ENCODE data around the gene IFITM5.
"Not testable (repeated sequence)": the region's sequence is repeated elsewhere in the genome, so short reads cannot be mapped to it uniquely, and the experiment has no call there.

IFITM5 gene

GRCh38 chr11:326842-327580 is 27.7 kb upstream of the IFITM5 start:
- no peak for TF ChIP-seq CTCF (IDR thresholded peaks at IDR 0.05; ENCODE audit: insufficient read depth, missing control alignments)
- no peak for FAIRE-seq
- DNase-seq (ENCODE audit: insufficient read length, low spot score) = no peak

GRCh38 chr11:326592-326841 is 27.2 kb upstream of the IFITM5 start:
- no peak for FAIRE-seq
- no peak for DNase-seq (ENCODE audit: insufficient read length, low spot score)
- no peak for TF ChIP-seq CTCF (IDR thresholded peaks at IDR 0.05; ENCODE audit: insufficient read depth, missing control alignments)

GRCh38 chr11:325796-326591 is 26.7 kb upstream of the IFITM5 start:
- no peak for FAIRE-seq
- no peak for TF ChIP-seq CTCF (IDR thresholded peaks at IDR 0.05; ENCODE audit: insufficient read depth, missing control alignments)
- no peak for DNase-seq (ENCODE audit: insufficient read length, low spot score)

- FAIRE-seq; DNase-seq (ENCODE audit: insufficient read length, low spot score): not testable (repeated sequence)
These were observed 25.5 kb upstream of the IFITM5 start for GRCh38 chr11:324593-325517.

GRCh38 chr11:324156-324555 is 24.8 kb upstream of the IFITM5 start:
- no peak for FAIRE-seq
- TF ChIP-seq CTCF (IDR thresholded peaks at IDR 0.05; ENCODE audit: insufficient read depth, missing control alignments) = no peak
- no peak for DNase-seq (ENCODE audit: insufficient read length, low spot score)

- FAIRE-seq; DNase-seq (ENCODE audit: insufficient read length, low spot score): not testable (repeated sequence)
These were observed 20.6 kb upstream of the IFITM5 start for GRCh38 chr11:319888-320273.

GRCh38 chr11:319121-319887 is 20.0 kb upstream of the IFITM5 start:
- not testable (repeated sequence) for FAIRE-seq; DNase-seq (ENCODE audit: insufficient read length, low spot score)

GRCh38 chr11:318405-319120 is 19.2 kb upstream of the IFITM5 start:
- not testable (repeated sequence) for FAIRE-seq; DNase-seq (ENCODE audit: insufficient read length, low spot score)

GRCh38 chr11:317668-318404 is 18.5 kb upstream of the IFITM5 start:
- not testable (repeated sequence) for FAIRE-seq; DNase-seq (ENCODE audit: insufficient read length, low spot score)
